Measurements from ENCODE around the gene CLCN3. TPM values are rescaled to one million over a fixed set of nuclear protein-coding genes. Genes with fewer than 3 reads are reported as not detected.
"Not testable (repeated sequence)": the region's sequence is repeated elsewhere in the genome, so short reads cannot be mapped to it uniquely, and the experiment has no call there.

The CLCN3 gene
- total RNA-seq, result 10 to 100 TPM; 18.4 to 27.3 TPM
- total RNA-seq, result 49.2 to 154 reads per million in 2 donors

- Mint-ChIP-seq H3K4me1 (peaks cover 37% of the 10 kb centered on the region), H3K27me3 (no peaks in the 10 kb centered on the region), H3K27ac (peak within 1 kb of the TSS; percentile 99), H3K4me3 (peak within 1 kb of the TSS; percentile 95), H3K36me3 (ENCODE audit: low read depth) (no peaks in the 10 kb centered on the region)
- ATAC-seq (peak; percentile 75), DNase-seq (peak; percentile 71 to 73 (median 73))
- H3K9me3 ChIP-seq (ENCODE audit: control insufficient read depth, low read length, poor library complexity, severe bottlenecking), result no peaks in the 10 kb centered on the region
Measured at GRCh38 chr4:169619958-169620879, at the start of gene CLCN3. TSS of gene CLCN3 (plus strand) at chr4:169620578. CDS start at chr4:169635929, 15,351 bp downstream.

GRCh38 chr4:169571012-169571411, 49.4 kb upstream of the CLCN3 start:
- H3K4me1 Mint-ChIP-seq; H3K36me3 Mint-ChIP-seq (ENCODE audit: low read depth); H3K27me3 Mint-ChIP-seq; H3K9me3 ChIP-seq (ENCODE audit: control insufficient read depth, low read length, poor library complexity, severe bottlenecking); ATAC-seq; H3K27ac Mint-ChIP-seq; DNase-seq; H3K4me3 Mint-ChIP-seq: not testable (repeated sequence)

DNA sequence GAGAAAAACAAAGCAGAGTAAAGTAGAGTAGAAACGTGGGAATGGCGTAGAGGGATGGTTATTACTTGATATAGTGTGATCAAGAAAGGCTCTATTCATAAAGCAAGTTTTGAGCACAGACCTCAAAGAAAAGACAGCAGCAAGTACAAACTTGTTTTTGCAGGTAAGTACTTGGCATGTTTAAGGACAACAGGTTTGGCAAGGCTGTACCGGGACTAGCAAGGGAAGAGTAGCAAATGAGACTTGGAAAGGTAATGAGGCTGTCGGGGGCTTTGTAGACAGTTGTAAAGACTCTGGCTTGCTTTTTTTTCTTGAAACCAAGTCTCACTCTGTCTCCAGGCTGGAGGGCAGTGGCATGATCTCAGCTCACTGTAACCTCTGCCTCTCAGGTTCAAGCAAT, 48.9 kb upstream of the CLCN3 start:
- Mint-ChIP-seq H3K27ac (no peak overlapping the region), H3K36me3 (ENCODE audit: low read depth) (peaks cover 8% of the 10 kb centered on the region), H3K4me3 (no peak overlapping the region), H3K27me3 (no peaks in the 10 kb centered on the region), H3K4me1 (peaks cover 7% of the 10 kb centered on the region)
- ATAC-seq (no peak), DNase-seq (no peak)
- no peaks in the 10 kb centered on the region for H3K9me3 ChIP-seq (ENCODE audit: control insufficient read depth, low read length, poor library complexity, severe bottlenecking)

DNA sequence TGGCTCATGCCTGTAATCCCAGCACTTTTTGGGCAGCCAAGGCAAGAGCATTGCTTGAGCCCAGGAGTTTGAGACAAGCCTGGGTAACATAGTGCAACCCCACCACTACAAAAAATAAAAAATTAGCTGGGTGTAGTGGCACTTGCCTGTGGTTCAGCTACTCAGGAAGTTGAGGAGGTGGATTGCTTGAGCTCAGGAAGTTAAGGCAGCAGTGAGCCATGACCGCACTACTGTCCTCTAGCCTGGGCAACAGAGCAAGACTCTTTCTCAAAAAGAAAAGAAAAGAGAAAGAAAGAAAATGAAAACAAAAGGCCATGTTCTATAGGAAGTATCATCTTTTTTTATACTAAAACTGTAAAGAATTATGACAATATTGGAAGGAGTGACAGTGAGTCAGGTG, 46.5 kb upstream of the CLCN3 start:
- ATAC-seq, result no peak
- peak overlapping the region; percentile 79 for H3K27ac Mint-ChIP-seq

DNA sequence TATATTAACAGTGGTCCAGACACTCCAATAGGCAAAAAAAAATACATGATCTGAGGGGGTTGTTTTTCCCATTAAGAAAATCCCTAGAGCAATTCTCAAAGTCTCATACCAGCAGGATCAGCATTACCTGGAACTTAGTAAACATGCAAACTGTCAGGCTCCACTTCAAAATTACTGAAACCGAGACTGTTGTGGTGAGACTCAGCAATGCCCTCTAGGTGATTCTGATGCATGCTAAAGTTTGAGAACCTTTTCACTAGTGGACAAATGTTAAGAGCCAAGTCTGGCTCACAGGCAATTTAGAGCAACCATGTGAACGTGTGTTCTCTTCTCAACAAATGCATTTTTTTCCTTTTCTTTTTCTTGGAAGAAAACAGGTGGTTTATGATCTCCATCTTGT, 38.2 kb upstream of the CLCN3 start:
- DNase-seq, result no peak
- no peak for ATAC-seq
- no peaks in the 10 kb centered on the region for H3K9me3 ChIP-seq (ENCODE audit: control insufficient read depth, low read length, poor library complexity, severe bottlenecking)
- H3K4me1 Mint-ChIP-seq, result no peaks in the 10 kb centered on the region
- H3K36me3 Mint-ChIP-seq (ENCODE audit: low read depth), result no peaks in the 10 kb centered on the region
- H3K27me3 Mint-ChIP-seq, result no peaks in the 10 kb centered on the region
- H3K27ac Mint-ChIP-seq, result no peak overlapping the region
- H3K4me3 Mint-ChIP-seq, result no peak overlapping the region

More for the DNA sequence above, 46.5 kb upstream of the CLCN3 start:
- DNase-seq, result no peak
- no peak overlapping the region for H3K4me3 Mint-ChIP-seq
- peaks cover 8% of the 10 kb centered on the region for H3K36me3 Mint-ChIP-seq (ENCODE audit: low read depth)
- peaks cover 6% of the 10 kb centered on the region for H3K4me1 Mint-ChIP-seq
- no peaks in the 10 kb centered on the region for H3K27me3 Mint-ChIP-seq
- H3K9me3 ChIP-seq (ENCODE audit: control insufficient read depth, low read length, poor library complexity, severe bottlenecking), result no peaks in the 10 kb centered on the region

DNA sequence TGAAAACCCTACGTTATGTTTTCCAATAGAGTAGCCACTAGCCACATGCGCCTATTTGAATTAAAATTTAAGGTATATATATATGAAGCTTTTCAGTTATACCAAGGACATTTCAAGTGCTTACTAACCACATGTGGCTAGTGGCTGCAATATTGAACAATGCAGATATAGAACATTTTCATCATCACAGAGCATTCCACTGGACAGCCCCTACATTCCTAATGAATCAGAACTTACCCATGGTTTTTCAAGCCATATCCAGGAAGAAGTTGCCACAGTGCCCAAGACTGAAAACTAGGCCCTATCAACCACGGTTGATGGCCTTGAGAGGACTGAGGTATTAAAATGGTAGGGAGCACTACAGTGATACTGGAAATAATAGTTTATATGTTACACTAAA, 37.7 kb upstream of the CLCN3 start:
- no peak overlapping the region for H3K27ac Mint-ChIP-seq
- no peaks in the 10 kb centered on the region for H3K4me1 Mint-ChIP-seq
- no peak overlapping the region for H3K4me3 Mint-ChIP-seq
- H3K36me3 Mint-ChIP-seq (ENCODE audit: low read depth), result no peaks in the 10 kb centered on the region
- DNase-seq (no peak), ATAC-seq (no peak)
- H3K9me3 ChIP-seq (ENCODE audit: control insufficient read depth, low read length, poor library complexity, severe bottlenecking), result no peaks in the 10 kb centered on the region
- no peaks in the 10 kb centered on the region for H3K27me3 Mint-ChIP-seq

- Mint-ChIP-seq H3K4me3 (no peak overlapping the region), H3K36me3 (ENCODE audit: low read depth) (no peaks in the 10 kb centered on the region), H3K27ac (no peak overlapping the region), H3K4me1 (no peaks in the 10 kb centered on the region), H3K27me3 (no peaks in the 10 kb centered on the region)
- no peaks in the 10 kb centered on the region for H3K9me3 ChIP-seq (ENCODE audit: control insufficient read depth, low read length, poor library complexity, severe bottlenecking)
- no peak for ATAC-seq
- no peak for DNase-seq
Measured at GRCh38 chr4:169583563-169583962, 36.8 kb upstream of the CLCN3 start.

GRCh38 chr4:169593050-169593560, 27.3 kb upstream of the CLCN3 start:
- no peaks in the 10 kb centered on the region for H3K4me1 Mint-ChIP-seq
- no peak overlapping the region for H3K27ac Mint-ChIP-seq
- H3K9me3 ChIP-seq (ENCODE audit: control insufficient read depth, low read length, poor library complexity, severe bottlenecking), result no peaks in the 10 kb centered on the region
- no peak overlapping the region for H3K4me3 Mint-ChIP-seq
- ATAC-seq (no peak), DNase-seq (no peak)
- H3K36me3 Mint-ChIP-seq (ENCODE audit: low read depth), result peaks cover 4% of the 10 kb centered on the region
- no peaks in the 10 kb centered on the region for H3K27me3 Mint-ChIP-seq

GRCh38 chr4:169594560-169595195, 25.7 kb upstream of the CLCN3 start:
- H3K27me3 Mint-ChIP-seq, result no peaks in the 10 kb centered on the region
- ATAC-seq, result no peak
- H3K27ac Mint-ChIP-seq, result no peak overlapping the region
- no peaks in the 10 kb centered on the region for H3K9me3 ChIP-seq (ENCODE audit: control insufficient read depth, low read length, poor library complexity, severe bottlenecking)
- no peak for DNase-seq
- H3K4me3 Mint-ChIP-seq, result no peak overlapping the region
- peaks cover 3% of the 10 kb centered on the region for H3K4me1 Mint-ChIP-seq
- peaks cover 4% of the 10 kb centered on the region for H3K36me3 Mint-ChIP-seq (ENCODE audit: low read depth)

GRCh38 chr4:169601016-169601771, 19.2 kb upstream of the CLCN3 start:
- H3K4me3 Mint-ChIP-seq, result no peak overlapping the region
- no peak for ATAC-seq
- H3K36me3 Mint-ChIP-seq (ENCODE audit: low read depth), result peaks cover 2% of the 10 kb centered on the region
- no peaks in the 10 kb centered on the region for H3K9me3 ChIP-seq (ENCODE audit: control insufficient read depth, low read length, poor library complexity, severe bottlenecking)
- H3K27ac Mint-ChIP-seq, result peak overlapping the region; percentile 43
- no peak for DNase-seq
- H3K27me3 Mint-ChIP-seq, result no peaks in the 10 kb centered on the region
- H3K4me1 Mint-ChIP-seq, result peaks cover 7% of the 10 kb centered on the region

DNA sequence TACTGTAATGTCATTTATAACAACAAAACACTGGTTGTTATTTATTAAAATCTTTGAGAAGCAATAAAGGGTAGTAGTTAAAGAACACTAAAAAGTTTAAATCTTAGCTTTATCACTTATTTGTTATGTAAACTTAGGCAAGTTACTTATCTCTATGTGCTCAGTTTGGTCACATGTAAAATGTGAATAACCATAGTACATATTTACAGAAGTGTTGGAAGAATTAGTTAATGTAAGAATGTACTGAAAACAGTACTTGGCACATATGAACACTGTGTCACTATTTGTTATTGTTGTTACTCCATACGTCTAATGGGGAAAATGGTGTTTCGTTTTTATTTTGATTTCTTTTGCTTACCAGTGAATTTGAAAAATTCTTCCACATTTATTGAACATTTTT, 17.1 kb upstream of the CLCN3 start:
- H3K27me3 Mint-ChIP-seq, result no peaks in the 10 kb centered on the region
- peaks cover 13% of the 10 kb centered on the region for H3K4me1 Mint-ChIP-seq
- H3K4me3 Mint-ChIP-seq, result no peak overlapping the region
- H3K36me3 Mint-ChIP-seq (ENCODE audit: low read depth), result peaks cover 4% of the 10 kb centered on the region
- ATAC-seq, result no peak
- no peak overlapping the region for H3K27ac Mint-ChIP-seq
- H3K9me3 ChIP-seq (ENCODE audit: control insufficient read depth, low read length, poor library complexity, severe bottlenecking), result no peaks in the 10 kb centered on the region
- no peak for DNase-seq

- Mint-ChIP-seq H3K27me3 (no peaks in the 10 kb centered on the region), H3K4me3 (no peak overlapping the region), H3K36me3 (ENCODE audit: low read depth) (peaks cover 4% of the 10 kb centered on the region), H3K4me1 (peaks cover 12% of the 10 kb centered on the region), H3K27ac (no peak overlapping the region)
- DNase-seq, result no peak
- ATAC-seq, result no peak
- H3K9me3 ChIP-seq (ENCODE audit: control insufficient read depth, low read length, poor library complexity, severe bottlenecking), result no peaks in the 10 kb centered on the region
Measured at GRCh38 chr4:169604131-169604900, 16.1 kb upstream of the CLCN3 start.
